Activated T-helper 1 cell treated with Interleukin-2 at 50 U/mL for 16 hours (primary cell): ENCODE measurements around the gene NIPAL4.

Source experiments
- DNase-seq: peaks from one replicate; pipeline ENCODE4 v3.0.0-alpha.2; 2020; ENCODE audit warnings: low read depth

The NIPAL4 gene

GRCh38 chr5:157516626-157517325, 56.8 kb downstream of the NIPAL4 start:
- no peak for DNase-seq

DNA sequence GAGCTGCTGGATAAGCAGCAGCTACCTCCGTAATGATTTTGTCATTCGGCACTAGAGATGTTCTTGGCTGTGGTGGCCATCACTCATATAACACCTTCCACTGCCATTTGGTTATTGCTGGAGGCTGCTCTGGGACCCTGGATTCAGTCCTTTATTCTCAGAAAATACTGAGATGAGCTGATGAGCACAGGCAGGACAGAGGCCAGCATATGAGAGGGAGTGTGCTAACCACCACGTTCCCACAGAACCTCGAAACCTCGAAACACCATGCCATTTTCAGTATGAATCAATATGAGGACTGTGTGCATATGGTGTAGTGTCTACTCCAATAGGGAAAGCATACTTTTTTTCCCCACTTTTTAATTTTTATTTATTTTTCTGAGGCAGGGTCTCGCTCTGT, 59.0 kb downstream of the NIPAL4 start:
- DNase-seq = no peak

GRCh38 chr5:157519579-157520253, 59.7 kb downstream of the NIPAL4 start:
- no peak for DNase-seq

GRCh38 chr5:157520911-157521703, 61.1 kb downstream of the NIPAL4 start:
- DNase-seq = no peak

DNA sequence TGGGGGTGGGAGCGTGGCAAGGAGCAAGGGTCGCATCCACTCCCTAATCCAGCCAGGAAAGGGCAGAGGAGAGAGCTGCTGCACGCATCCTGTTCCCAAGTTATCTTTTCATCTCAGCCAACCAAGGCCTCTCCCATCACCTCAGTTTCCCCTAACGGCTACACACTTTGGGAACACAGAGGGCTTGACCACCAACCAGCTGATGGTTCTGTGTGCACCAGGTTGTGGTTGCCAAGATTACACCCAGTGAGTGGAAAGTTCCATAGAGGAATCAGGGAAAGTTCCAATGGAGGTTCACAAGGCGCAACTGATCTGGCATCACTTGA, 61.7 kb downstream of the NIPAL4 start:
- DNase-seq = no peak

- no peak for DNase-seq
These were observed 64.0 kb downstream of the NIPAL4 start for GRCh38 chr5:157523976-157524375.
